Epithelial cell of alveolus of lung (primary cell): ENCODE data around the gene EXOC1L. TPM values are rescaled to one million over a fixed set of nuclear protein-coding genes. Genes with fewer than 3 reads are reported as not detected.

ENCODE experiments used
- total RNA-seq: library from RNA; depleted of rRNA; stranded (reverse); fragments of >200 nt; gene quantifications from 2 replicates; pipeline ENCODE4 v1.2.1, GENCODE V29; 2015

The EXOC1L gene, protein sequence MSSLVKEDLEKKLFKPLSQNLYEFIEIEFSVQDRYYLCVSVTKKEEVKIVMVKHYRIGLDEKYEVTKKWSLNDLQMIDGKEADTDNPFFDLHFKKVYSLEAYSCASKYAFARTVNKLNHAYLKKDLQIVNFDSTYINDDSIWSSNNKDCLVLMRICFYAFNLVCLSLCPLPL
- not detected in 2 replicates for total RNA-seq

DNA sequence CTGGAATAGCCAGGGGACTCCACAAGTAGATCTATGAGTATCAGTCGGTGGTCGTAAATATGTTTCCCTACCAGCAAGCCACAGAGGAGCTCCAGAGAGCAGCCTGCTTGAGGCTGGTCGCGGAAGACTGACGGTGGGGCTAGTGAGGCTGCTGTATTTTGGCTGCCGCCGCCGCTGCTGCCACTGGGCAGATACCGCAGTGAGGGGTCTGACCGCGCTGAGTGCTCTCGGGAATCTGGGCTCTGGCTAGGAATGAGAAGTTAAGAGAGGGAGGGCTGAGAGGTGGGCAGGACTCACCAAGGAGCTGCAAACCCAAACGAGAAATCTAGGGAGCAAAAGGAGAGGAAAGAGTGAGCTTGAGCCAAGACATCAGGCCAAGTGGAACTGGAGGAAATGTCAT is at the start of gene EXOC1L:
TSS of gene EXOC1L (plus strand) at position 157 of the 400 bp plus-strand sequence. CDS start at position 394, 237 bp downstream.

DNA sequence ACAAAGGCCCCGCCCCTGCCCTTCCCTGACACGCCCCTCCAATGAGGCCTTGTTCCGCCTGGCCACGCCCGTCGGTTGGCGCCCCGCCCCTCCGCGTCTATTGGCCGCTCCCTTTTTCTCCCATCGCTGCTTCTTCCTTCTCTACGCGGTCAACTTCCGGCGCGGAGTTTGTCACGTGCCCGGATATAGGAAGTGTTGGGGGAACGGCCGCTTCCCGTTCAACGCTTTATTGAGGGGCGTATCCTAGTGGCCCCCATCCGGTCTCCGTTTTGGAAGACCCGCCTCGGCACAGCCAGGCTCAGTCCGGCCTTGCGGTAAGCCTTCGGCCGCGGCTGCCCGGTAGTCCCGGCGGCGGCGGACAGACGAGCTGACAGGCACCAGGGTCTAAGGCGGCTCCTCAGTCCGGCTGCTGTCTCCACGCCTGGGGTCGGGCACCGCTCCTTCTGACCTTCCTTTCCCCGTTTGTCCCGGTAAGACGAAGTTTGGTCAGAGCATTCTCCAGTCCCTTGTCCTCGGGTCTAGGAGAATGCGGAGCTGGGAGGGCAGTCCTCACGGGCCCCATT is 34.0 kb downstream of the EXOC1L start, which contains the start of gene EXOC1:
TSS of gene EXOC1 (plus strand) at position 165 of the 563 bp plus-strand sequence. CDS start 4,676 bp downstream, outside the sequence.

Other genes starting within 250 kb of the EXOC1L start
- gene PDCL2, start 227.5 kb upstream of the EXOC1L start, total RNA-seq, result not detected in 2 replicates
- gene NMU, start 183.5 kb upstream of the EXOC1L start, total RNA-seq, result 0.80 and 1.2 TPM in 2 replicates
- 22.7 and 22.9 TPM in 2 replicates for gene EXOC1, start 33.9 kb downstream of the EXOC1L start, total RNA-seq
- gene CEP135, start 129.2 kb downstream of the EXOC1L start, total RNA-seq, result 2.6 and 3.9 TPM in 2 replicates